ENCODE data around the gene FOXN4.

- TF ChIP-seq CTCF (optimal IDR thresholded peaks at IDR 0.05 in 1 of 3, IDR thresholded peaks at IDR 0.05 in 1 of 3, conservative IDR thresholded peaks at IDR 0.05 in 1 of 3; ENCODE audit: extremely low read depth in 1 of 3, insufficient read depth in 2 of 3, low read length in 3 of 3) = no peak
- TF ChIP-seq EZH2 (IDR thresholded peaks at IDR 0.05; ENCODE audit: low read length) = no peak
Measured at GRCh38 chr12:109295764-109296425, 13.2 kb downstream of the FOXN4 start.

Measured in keratinocyte (primary cell).